ENCODE results near the gene EFNA5. TPM values are rescaled to one million over a fixed set of nuclear protein-coding genes. Genes with fewer than 3 reads are reported as not detected.

Gene EFNA5
- total RNA-seq, 1 donor from 2014 or later, result 0.23 TPM

GRCh38 chr5:107381189-107381856 is 289.4 kb downstream of the EFNA5 start:
- intact Hi-C loops (cut with micrococcal nuclease), result loop anchor here (10.0 kb wide), 1 partner anchor 123 kb away; no protein-coding TSS in a partner anchor

GRCh38 chr5:107380654-107381053 is 290.1 kb downstream of the EFNA5 start:
- intact Hi-C loops (cut with micrococcal nuclease), result loop anchor here (10.0 kb wide), 1 partner anchor 124 kb away; no protein-coding TSS in a partner anchor

- intact Hi-C loops (cut with micrococcal nuclease), result no loop called here
These were observed 292.4 kb downstream of the EFNA5 start for GRCh38 chr5:107378218-107378899.

GRCh38 chr5:107377277-107377609 is 293.5 kb downstream of the EFNA5 start:
- intact Hi-C loops (cut with micrococcal nuclease), result no loop called here

- intact Hi-C loops (cut with micrococcal nuclease), result no loop called here
These were observed 294.0 kb downstream of the EFNA5 start for GRCh38 chr5:107376546-107377276.

GRCh38 chr5:107373549-107374263 is 297.0 kb downstream of the EFNA5 start:
- intact Hi-C loops (cut with micrococcal nuclease), result no loop called here

- intact Hi-C loops (cut with micrococcal nuclease), result no loop called here
These were observed 297.9 kb downstream of the EFNA5 start for GRCh38 chr5:107372723-107373450.

GRCh38 chr5:107370396-107370968 is 300.3 kb downstream of the EFNA5 start:
- intact Hi-C loops (cut with micrococcal nuclease), result no loop called here

- intact Hi-C loops (cut with micrococcal nuclease), result no loop called here
These were observed 301.1 kb downstream of the EFNA5 start for GRCh38 chr5:107369622-107370021.

GRCh38 chr5:107368615-107369014 is 302.1 kb downstream of the EFNA5 start:
- intact Hi-C loops (cut with micrococcal nuclease), result no loop called here

GRCh38 chr5:107367939-107368338 is 302.8 kb downstream of the EFNA5 start:
- intact Hi-C loops (cut with micrococcal nuclease), result no loop called here

GRCh38 chr5:107367480-107367879 is 303.3 kb downstream of the EFNA5 start:
- intact Hi-C loops (cut with micrococcal nuclease), result no loop called here

- intact Hi-C loops (cut with micrococcal nuclease), result no loop called here
These were observed 305.2 kb downstream of the EFNA5 start for GRCh38 chr5:107365320-107366109.

GRCh38 chr5:107364443-107365319 is 306.1 kb downstream of the EFNA5 start:
- intact Hi-C loops (cut with micrococcal nuclease), result no loop called here

- intact Hi-C loops (cut with micrococcal nuclease), result no loop called here
These were observed 307.0 kb downstream of the EFNA5 start for GRCh38 chr5:107363768-107364167.

- intact Hi-C loops (cut with micrococcal nuclease), result no loop called here
These were observed 308.8 kb downstream of the EFNA5 start for GRCh38 chr5:107361945-107362344.

GRCh38 chr5:107359916-107360234 is 310.9 kb downstream of the EFNA5 start:
- intact Hi-C loops (cut with micrococcal nuclease), result no loop called here

GRCh38 chr5:107359033-107359915 is 311.5 kb downstream of the EFNA5 start:
- intact Hi-C loops (cut with micrococcal nuclease), result no loop called here

Measured in T-helper 2 cell treated with Interferon-gamma antibody and Interleukin-4, amounts not matched to agents 100 ng/mL and 5 ng/mL, for 36 hours (primary cell).